Muscle layer of duodenum (tissue), 2 donors: ENCODE results near the gene NCAM1.

ENCODE experiments used
- H3K27ac ChIP-seq: one replicate; pipeline ENCODE4 v1.7.0; 2013; ENCODE audit warnings: mild to moderate bottlenecking, low read length
- H3K27me3 ChIP-seq: one replicate; pipeline ENCODE4 v1.7.0; 2013; ENCODE audit warnings: low read depth, mild to moderate bottlenecking, control low read depth, low read length
- H3K36me3 ChIP-seq, 2 donors: one replicate each; pipeline ENCODE4 v1.7.0; 2013; ENCODE audit warnings: low read length in 2 of 2, control low read depth in 1 of 2, mild to moderate bottlenecking in 1 of 2; ENCODE audit not compliant: insufficient read depth in 2 of 2, control insufficient read depth in 1 of 2
- H3K4me1 ChIP-seq, 2 donors: one replicate each; pipeline ENCODE4 v1.7.0; 2013; ENCODE audit warnings: low read length in 2 of 2, mild to moderate bottlenecking in 2 of 2, control low read depth in 1 of 2, moderate library complexity in 1 of 2; ENCODE audit not compliant: insufficient read depth in 2 of 2, control insufficient read depth in 1 of 2
- H3K4me3 ChIP-seq, 2 donors: one replicate each; pipeline ENCODE4 v1.7.0; 2013; ENCODE audit warnings: low read length in 2 of 2, low read depth in 1 of 2, mild to moderate bottlenecking in 1 of 2
- H3K9me3 ChIP-seq, 2 donors: one replicate each; pipeline ENCODE4 v1.7.0; 2013; ENCODE audit warnings: low read length in 2 of 2, control low read depth in 1 of 2, mild to moderate bottlenecking in 1 of 2; ENCODE audit not compliant: control insufficient read depth in 1 of 2
- donor health status: healthy.

Gene NCAM1

GRCh38 chr11:113261709-113262475, 300.7 kb downstream of the NCAM1 start:
- H3K36me3 ChIP-seq, result no peaks in the 10 kb centered on the region
- H3K9me3 ChIP-seq, result no peaks in the 10 kb centered on the region
- H3K4me3 ChIP-seq, result no peak overlapping the region
- H3K4me1 ChIP-seq, result no peaks in the 10 kb centered on the region
- no peak overlapping the region for H3K27ac ChIP-seq
- no peaks in the 10 kb centered on the region for H3K27me3 ChIP-seq

GRCh38 chr11:113262594-113262993, 301.4 kb downstream of the NCAM1 start:
- Histone ChIP-seq H3K4me3 (no peak overlapping the region), H3K36me3 (no peaks in the 10 kb centered on the region), H3K27me3 (no peaks in the 10 kb centered on the region), H3K4me1 (no peaks in the 10 kb centered on the region), H3K27ac (no peak overlapping the region), H3K9me3 (no peaks in the 10 kb centered on the region)

DNA sequence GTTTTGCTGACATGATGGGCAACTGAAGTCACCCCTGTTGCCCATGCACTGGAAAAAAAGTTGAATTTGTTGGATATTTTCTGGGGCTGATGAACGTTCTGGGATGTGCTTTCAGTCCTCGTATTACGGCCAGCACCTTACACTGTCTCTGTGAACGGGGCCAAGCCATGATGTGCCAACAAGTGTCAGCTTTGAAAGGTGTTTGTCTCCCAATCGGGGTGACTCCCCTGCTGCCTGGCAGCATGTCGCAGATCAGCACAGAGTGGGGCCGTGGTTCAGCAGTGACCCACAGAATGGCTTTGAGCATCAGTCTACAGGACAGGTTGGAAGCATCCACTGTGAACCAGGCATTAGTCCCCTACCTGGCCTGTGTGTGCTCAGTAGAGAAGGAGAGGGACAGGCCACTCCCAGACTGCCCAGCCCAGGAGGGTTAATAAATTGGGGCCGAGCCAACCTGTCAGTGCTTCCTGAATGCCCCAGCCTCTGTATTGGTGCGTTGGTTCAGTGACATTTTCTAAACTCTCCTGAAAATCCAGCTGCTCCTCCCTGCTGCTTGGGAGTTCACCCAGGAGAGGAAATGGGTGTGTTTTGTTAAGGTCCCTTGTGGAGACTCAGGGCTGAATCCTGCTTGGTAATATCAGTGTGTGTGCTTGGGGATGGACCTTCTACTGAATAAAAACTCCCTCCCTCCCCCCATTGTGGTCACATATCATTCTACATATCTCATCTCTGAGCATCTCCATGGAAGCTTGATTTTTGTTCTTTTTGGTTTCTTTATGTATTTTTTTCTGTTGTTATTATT, 302.4 kb downstream of the NCAM1 start:
- no peaks in the 10 kb centered on the region for H3K4me1 ChIP-seq
- no peak overlapping the region for H3K4me3 ChIP-seq
- H3K9me3 ChIP-seq, result no peaks in the 10 kb centered on the region
- no peaks in the 10 kb centered on the region for H3K36me3 ChIP-seq
- no peak overlapping the region for H3K27ac ChIP-seq
- H3K27me3 ChIP-seq, result no peaks in the 10 kb centered on the region

DNA sequence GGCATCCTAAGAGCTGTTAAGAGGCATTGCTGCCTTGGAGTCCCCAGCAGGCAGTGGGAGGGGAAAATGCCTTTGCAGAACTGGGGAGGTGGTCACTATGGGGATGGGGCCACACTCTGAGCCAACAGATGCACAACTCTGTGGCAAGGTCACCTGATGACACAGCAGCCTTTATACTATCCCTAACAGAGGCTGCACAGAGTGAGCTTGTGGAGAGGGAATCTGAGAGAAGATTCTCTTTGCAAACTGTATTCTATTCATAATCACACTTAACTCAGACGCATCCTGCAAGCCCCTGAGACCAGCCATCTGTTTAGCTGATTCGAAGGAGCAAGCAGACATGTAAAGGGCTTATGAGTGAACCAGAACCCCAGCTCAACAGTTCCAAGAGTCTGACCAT, 304.1 kb downstream of the NCAM1 start:
- no peak overlapping the region for H3K4me3 ChIP-seq
- H3K4me1 ChIP-seq, result no peaks in the 10 kb centered on the region
- no peaks in the 10 kb centered on the region for H3K36me3 ChIP-seq
- H3K27ac ChIP-seq, result no peak overlapping the region
- no peaks in the 10 kb centered on the region for H3K9me3 ChIP-seq
- no peaks in the 10 kb centered on the region for H3K27me3 ChIP-seq

DNA sequence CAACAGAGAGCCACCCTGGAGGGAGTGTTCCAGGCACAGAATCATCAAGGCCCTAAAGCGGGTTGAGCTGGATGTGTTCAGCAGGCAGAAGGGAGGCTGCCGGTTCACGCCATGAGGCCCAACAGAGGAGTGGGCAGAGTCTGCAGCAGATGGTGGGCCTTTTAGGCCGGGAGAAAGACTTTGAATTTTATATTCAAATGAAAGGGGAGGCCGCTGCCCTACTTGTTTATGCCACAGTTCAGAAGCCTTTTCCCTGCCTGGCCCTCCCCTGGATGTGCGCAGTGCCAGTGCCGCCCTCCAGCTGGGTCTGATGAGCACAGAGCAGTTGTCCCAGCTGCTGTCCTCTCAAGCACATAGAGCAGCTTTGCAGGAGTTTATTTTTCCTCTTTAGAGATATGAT, 306.3 kb downstream of the NCAM1 start:
- no peaks in the 10 kb centered on the region for H3K27me3 ChIP-seq
- no peaks in the 10 kb centered on the region for H3K4me1 ChIP-seq
- no peaks in the 10 kb centered on the region for H3K36me3 ChIP-seq
- no peak overlapping the region for H3K4me3 ChIP-seq
- H3K27ac ChIP-seq, result no peak overlapping the region
- H3K9me3 ChIP-seq, result no peaks in the 10 kb centered on the region

- Histone ChIP-seq H3K4me1 (no peaks in the 10 kb centered on the region), H3K4me3 (no peak overlapping the region), H3K36me3 (no peaks in the 10 kb centered on the region), H3K27ac (no peak overlapping the region), H3K27me3 (no peaks in the 10 kb centered on the region), H3K9me3 (no peaks in the 10 kb centered on the region)
Measured at GRCh38 chr11:113269096-113269495, 307.9 kb downstream of the NCAM1 start.

DNA sequence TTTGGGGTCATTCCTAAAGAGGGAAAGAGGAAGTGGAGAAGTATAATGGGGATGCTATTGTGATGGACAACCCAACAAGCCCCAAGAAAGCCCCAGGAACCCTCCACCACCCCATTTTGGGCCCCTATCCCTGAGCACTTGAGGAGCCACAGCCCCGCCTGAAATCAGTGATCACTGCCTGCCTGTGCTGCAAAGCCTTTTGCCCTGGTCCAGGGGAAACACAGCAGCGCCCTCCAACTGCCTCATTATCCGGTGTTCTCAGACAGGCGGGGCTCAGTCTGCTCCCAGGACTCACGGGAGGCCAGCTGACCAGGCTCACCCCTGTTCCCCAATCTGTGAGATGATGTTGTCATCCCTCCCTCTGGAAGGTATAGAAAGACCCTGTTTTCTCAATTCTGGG, 308.4 kb downstream of the NCAM1 start:
- H3K4me1 ChIP-seq, result no peaks in the 10 kb centered on the region
- no peaks in the 10 kb centered on the region for H3K27me3 ChIP-seq
- no peaks in the 10 kb centered on the region for H3K36me3 ChIP-seq
- H3K4me3 ChIP-seq, result no peak overlapping the region
- H3K9me3 ChIP-seq, result no peaks in the 10 kb centered on the region
- H3K27ac ChIP-seq, result no peak overlapping the region

DNA sequence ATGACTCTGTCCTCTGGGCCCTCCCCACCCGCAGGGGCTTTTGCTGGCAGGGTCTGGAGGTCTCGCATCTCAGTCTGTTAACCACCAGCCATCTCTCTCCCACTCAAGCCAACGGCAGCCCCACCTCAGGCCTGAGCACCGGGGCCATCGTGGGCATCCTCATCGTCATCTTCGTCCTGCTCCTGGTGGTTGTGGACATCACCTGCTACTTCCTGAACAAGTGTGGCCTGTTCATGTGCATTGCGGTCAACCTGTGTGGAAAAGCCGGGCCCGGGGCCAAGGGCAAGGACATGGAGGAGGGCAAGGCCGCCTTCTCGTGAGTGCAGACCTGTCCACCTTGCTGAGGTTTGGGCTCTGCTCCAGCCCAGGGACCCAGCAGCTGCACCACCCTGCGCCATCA, 308.9 kb downstream of the NCAM1 start:
- Histone ChIP-seq H3K4me3 (no peak overlapping the region), H3K27me3 (no peaks in the 10 kb centered on the region), H3K36me3 (no peaks in the 10 kb centered on the region), H3K4me1 (no peaks in the 10 kb centered on the region), H3K9me3 (no peaks in the 10 kb centered on the region), H3K27ac (no peak overlapping the region)

DNA sequence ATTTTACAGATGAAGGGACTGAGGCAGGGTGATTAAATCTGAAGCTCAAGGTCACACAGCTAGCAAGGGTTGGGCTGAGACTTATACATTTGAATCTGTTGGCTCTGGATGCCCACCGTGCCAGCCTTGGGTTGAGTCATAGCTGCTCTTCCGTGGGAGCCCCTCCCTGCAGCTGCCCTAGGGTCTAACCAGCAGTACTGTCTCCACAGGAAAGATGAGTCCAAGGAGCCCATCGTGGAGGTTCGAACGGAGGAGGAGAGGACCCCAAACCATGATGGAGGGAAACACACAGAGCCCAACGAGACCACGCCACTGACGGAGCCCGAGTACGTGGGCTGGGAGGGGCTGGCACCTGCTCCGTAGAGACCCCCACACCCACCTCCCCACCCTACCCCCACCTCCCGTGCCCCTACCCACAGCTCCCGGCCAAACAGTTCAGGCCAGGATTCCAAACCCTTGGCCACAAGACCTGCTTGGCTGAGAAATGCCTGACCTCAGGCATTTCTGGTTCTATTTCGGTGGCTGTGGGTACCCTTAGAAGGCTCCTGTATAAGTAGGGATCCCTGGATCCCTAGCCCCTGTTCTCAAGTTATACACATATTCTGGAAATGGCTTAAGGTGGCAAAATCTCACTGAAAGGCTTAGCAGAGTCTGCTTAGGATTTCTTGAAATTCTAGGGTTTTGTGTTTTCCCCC, 310.5 kb downstream of the NCAM1 start:
- Histone ChIP-seq H3K27ac (no peak overlapping the region), H3K4me1 (no peaks in the 10 kb centered on the region), H3K36me3 (no peaks in the 10 kb centered on the region), H3K9me3 (no peaks in the 10 kb centered on the region), H3K27me3 (no peaks in the 10 kb centered on the region), H3K4me3 (no peak overlapping the region)

GRCh38 chr11:113272281-113272680, 311.1 kb downstream of the NCAM1 start:
- H3K4me1 ChIP-seq, result no peaks in the 10 kb centered on the region
- no peaks in the 10 kb centered on the region for H3K36me3 ChIP-seq
- H3K4me3 ChIP-seq, result no peak overlapping the region
- no peaks in the 10 kb centered on the region for H3K9me3 ChIP-seq
- no peaks in the 10 kb centered on the region for H3K27me3 ChIP-seq
- H3K27ac ChIP-seq, result no peak overlapping the region

DNA sequence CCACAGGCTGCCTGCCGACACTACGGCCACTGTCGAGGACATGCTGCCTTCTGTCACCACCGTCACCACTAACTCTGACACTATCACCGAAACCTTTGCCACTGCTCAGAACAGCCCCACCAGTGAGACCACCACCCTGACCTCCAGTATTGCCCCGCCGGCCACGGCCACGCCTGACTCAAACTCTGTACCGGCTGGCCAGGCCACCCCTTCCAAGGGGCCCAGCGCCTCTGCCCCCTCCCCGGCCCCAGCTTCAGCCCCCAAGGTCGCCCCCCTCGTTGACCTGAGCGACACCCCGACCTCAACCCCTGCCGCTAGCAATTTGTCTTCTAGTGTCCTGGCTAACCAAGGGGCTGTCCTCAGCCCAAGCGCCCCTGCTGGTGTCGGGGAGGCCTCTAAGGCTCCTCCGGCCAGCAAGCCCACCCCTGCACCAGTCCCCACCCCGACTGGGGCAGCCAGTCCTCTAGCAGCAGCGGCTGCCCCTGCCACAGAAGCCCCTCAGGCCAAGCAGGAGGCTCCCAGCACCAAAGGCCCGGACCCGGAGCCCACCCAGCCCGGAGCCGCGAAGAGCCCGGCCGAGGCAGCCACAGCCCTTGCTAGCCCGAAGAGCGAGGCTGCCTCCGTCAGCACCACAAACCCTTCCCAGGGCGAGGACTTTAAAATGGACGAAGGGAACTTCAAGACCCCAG, 311.9 kb downstream of the NCAM1 start:
- Histone ChIP-seq H3K9me3 (no peaks in the 10 kb centered on the region), H3K36me3 (no peaks in the 10 kb centered on the region), H3K27me3 (no peaks in the 10 kb centered on the region), H3K27ac (no peak overlapping the region), H3K4me1 (no peaks in the 10 kb centered on the region), H3K4me3 (no peak overlapping the region)
